ENCODE data around the gene KRT10.

The KRT10 gene

GRCh38 chr17:40793832-40794231, 28.6 kb downstream of the KRT10 start:
- Histone ChIP-seq H3K27ac (no peak overlapping the region), H3K9me3 (no peaks in the 10 kb centered on the region), H3K27me3 (peaks cover 0 to 34% of the 10 kb centered on the region in 2 donors), H3K36me3 (no peaks in the 10 kb centered on the region), H3K4me3 (no peak overlapping the region), H3K4me1 (peaks cover 0 to 9% (median 1%) of the 10 kb centered on the region in 4 donors)
- intact Hi-C loops (cut with DNase I; ENCODE audit: low total_unique reads), result loop anchor here (10.0 kb wide), 1 partner anchor 179 kb away; no protein-coding TSS in a partner anchor
- no peak for TF ChIP-seq CTCF (IDR thresholded peaks at IDR 0.05)
- DNase-seq, result no peak

GRCh38 chr17:40791787-40792436, 30.5 kb downstream of the KRT10 start:
- Histone ChIP-seq H3K4me3 (no peak overlapping the region), H3K4me1 (peaks cover 0 to 9% (median 1%) of the 10 kb centered on the region in 4 donors), H3K9me3 (no peaks in the 10 kb centered on the region), H3K27me3 (peaks cover 0 to 20% of the 10 kb centered on the region in 2 donors), H3K36me3 (no peaks in the 10 kb centered on the region), H3K27ac (no peak overlapping the region)
- no peak for DNase-seq
- TF ChIP-seq CTCF (IDR thresholded peaks at IDR 0.05), result peak; percentile 43 to 48
- intact Hi-C loops (cut with DNase I; ENCODE audit: low total_unique reads), result loop anchor here (10.0 kb wide), 1 partner anchor 177 kb away; no protein-coding TSS in a partner anchor

- intact Hi-C loops (cut with DNase I; ENCODE audit: low total_unique reads), result loop anchor here (10.0 kb wide), 1 partner anchor 176 kb away; no protein-coding TSS in a partner anchor
- Histone ChIP-seq H3K9me3 (no peaks in the 10 kb centered on the region), H3K27me3 (peaks cover 0 to 12% of the 10 kb centered on the region in 2 donors), H3K4me3 (no peak overlapping the region), H3K27ac (no peak overlapping the region), H3K36me3 (no peaks in the 10 kb centered on the region), H3K4me1 (peaks cover 0 to 9% (median 1%) of the 10 kb centered on the region in 4 donors)
- no peak for TF ChIP-seq CTCF (IDR thresholded peaks at IDR 0.05)
- no peak for DNase-seq
Observed at GRCh38 chr17:40791111-40791510, 31.3 kb downstream of the KRT10 start.

GRCh38 chr17:40782450-40782849, 40.0 kb downstream of the KRT10 start, which contains the start of gene KRT27:
Gene KRT27 (minus strand): TSS chr17:40782550. CDS start chr17:40782493, 57 bp downstream.
- H3K36me3 ChIP-seq, result no peaks in the 10 kb centered on the region
- H3K9me3 ChIP-seq, result no peaks in the 10 kb centered on the region
- H3K4me1 ChIP-seq, result no peaks in the 10 kb centered on the region
- no peak within 1 kb of the TSS for H3K27ac ChIP-seq
- no peak for DNase-seq
- no peak for TF ChIP-seq CTCF (IDR thresholded peaks at IDR 0.05)
- H3K27me3 ChIP-seq, result peaks cover 0 to 24% of the 10 kb centered on the region in 2 donors
- intact Hi-C loops (cut with DNase I; ENCODE audit: low total_unique reads), result no loop called here
- H3K4me3 ChIP-seq, result no peak within 1 kb of the TSS

- intact Hi-C loops (cut with DNase I; ENCODE audit: low total_unique reads), result no loop called here
- H3K9me3 ChIP-seq, result no peaks in the 10 kb centered on the region
- DNase-seq, result no peak
- no peak for TF ChIP-seq CTCF (IDR thresholded peaks at IDR 0.05)
- no peaks in the 10 kb centered on the region for H3K4me1 ChIP-seq
- no peak overlapping the region for H3K27ac ChIP-seq
- no peaks in the 10 kb centered on the region for H3K36me3 ChIP-seq
- no peak overlapping the region for H3K4me3 ChIP-seq
- H3K27me3 ChIP-seq, result peaks cover 0 to 27% of the 10 kb centered on the region in 2 donors
Observed at GRCh38 chr17:40779181-40779909, 43.1 kb downstream of the KRT10 start.
